Stomach smooth muscle (tissue), 2 donors: ENCODE measurements around the gene CACNG4.

Source experiments
- H3K27ac ChIP-seq: one replicate; pipeline ENCODE4 v1.7.0; 2013; ENCODE audit warnings: mild to moderate bottlenecking, low read length, inconsistent platforms
- H3K27me3 ChIP-seq, 2 donors: one replicate each; pipeline ENCODE4 v1.7.0; 2013; ENCODE audit warnings: low read length in 2 of 2; ENCODE audit not compliant: insufficient read depth in 2 of 2, control insufficient read depth in 1 of 2
- H3K36me3 ChIP-seq, 2 donors: one replicate each; pipeline ENCODE4 v1.7.0; 2013; ENCODE audit warnings: low read length in 2 of 2; ENCODE audit not compliant: control insufficient read depth in 2 of 2, insufficient read depth in 2 of 2
- H3K4me1 ChIP-seq: one replicate; pipeline ENCODE4 v1.7.0; 2013; ENCODE audit warnings: low read length; ENCODE audit not compliant: control insufficient read depth, insufficient read depth
- H3K4me3 ChIP-seq, 2 donors: one replicate each; pipeline ENCODE4 v1.7.0; 2013; ENCODE audit warnings: low read length in 2 of 2
- H3K9ac ChIP-seq, 2 donors: one replicate each; pipeline ENCODE4 v1.7.0; 2013; ENCODE audit warnings: low read length in 2 of 2, mild to moderate bottlenecking in 1 of 2
- H3K9me3 ChIP-seq, 2 donors: one replicate each; pipeline ENCODE4 v1.7.0; 2013; ENCODE audit warnings: low read length in 2 of 2; ENCODE audit not compliant: control insufficient read depth in 2 of 2
- donor health status: healthy.
- donor health status: Pancreatic carcinoma.

The CACNG4 gene

GRCh38 chr17:67017910-67018309 lies 53.4 kb downstream of the CACNG4 start:
- H3K36me3 ChIP-seq, result no peaks in the 10 kb centered on the region
- no peaks in the 10 kb centered on the region for H3K9me3 ChIP-seq
- no peak overlapping the region for H3K4me3 ChIP-seq
- H3K27ac ChIP-seq, result no peak overlapping the region
- H3K27me3 ChIP-seq, result no peaks in the 10 kb centered on the region
- no peaks in the 10 kb centered on the region for H3K4me1 ChIP-seq
- H3K9ac ChIP-seq, result no peak overlapping the region

- H3K4me3 ChIP-seq, result no peak overlapping the region
- H3K9me3 ChIP-seq, result no peaks in the 10 kb centered on the region
- no peak overlapping the region for H3K9ac ChIP-seq
- no peaks in the 10 kb centered on the region for H3K4me1 ChIP-seq
- no peaks in the 10 kb centered on the region for H3K27me3 ChIP-seq
- H3K27ac ChIP-seq, result no peak overlapping the region
- no peaks in the 10 kb centered on the region for H3K36me3 ChIP-seq
Observed at GRCh38 chr17:67018471-67019434, 54.2 kb downstream of the CACNG4 start.

DNA sequence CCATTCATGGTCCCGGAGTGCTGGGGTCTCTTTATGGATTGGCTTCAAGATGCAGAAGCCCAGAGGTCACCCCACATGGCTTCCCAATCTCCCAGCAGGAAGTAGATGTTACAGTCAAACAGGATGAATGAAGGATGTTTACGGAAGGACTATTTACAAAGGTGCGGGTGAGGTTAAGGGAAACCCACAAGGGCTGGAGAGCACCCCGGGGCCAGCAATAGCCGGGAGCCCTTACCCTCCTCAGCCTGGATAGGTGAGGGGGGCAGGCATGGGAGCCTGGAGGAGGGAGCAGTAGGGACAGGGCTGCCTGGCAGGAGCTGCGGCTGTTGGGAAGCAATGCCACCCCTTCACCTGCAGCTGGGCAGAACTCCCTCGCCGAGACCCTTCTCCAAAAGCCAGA lies 55.3 kb downstream of the CACNG4 start:
- Histone ChIP-seq H3K4me3 (no peak overlapping the region), H3K36me3 (no peaks in the 10 kb centered on the region), H3K4me1 (no peaks in the 10 kb centered on the region), H3K27me3 (no peaks in the 10 kb centered on the region), H3K9me3 (no peaks in the 10 kb centered on the region), H3K27ac (no peak overlapping the region), H3K9ac (no peak overlapping the region)

GRCh38 chr17:67020293-67020766 lies 55.8 kb downstream of the CACNG4 start:
- no peaks in the 10 kb centered on the region for H3K9me3 ChIP-seq
- no peaks in the 10 kb centered on the region for H3K36me3 ChIP-seq
- no peak overlapping the region for H3K4me3 ChIP-seq
- no peak overlapping the region for H3K9ac ChIP-seq
- no peaks in the 10 kb centered on the region for H3K4me1 ChIP-seq
- no peaks in the 10 kb centered on the region for H3K27me3 ChIP-seq
- H3K27ac ChIP-seq, result no peak overlapping the region

GRCh38 chr17:67021196-67021595 lies 56.7 kb downstream of the CACNG4 start:
- Histone ChIP-seq H3K36me3 (no peaks in the 10 kb centered on the region), H3K27ac (no peak overlapping the region), H3K9me3 (no peaks in the 10 kb centered on the region), H3K4me3 (no peak overlapping the region), H3K4me1 (no peaks in the 10 kb centered on the region), H3K9ac (no peak overlapping the region), H3K27me3 (no peaks in the 10 kb centered on the region)

GRCh38 chr17:67021743-67022450 lies 57.4 kb downstream of the CACNG4 start:
- H3K27me3 ChIP-seq, result no peaks in the 10 kb centered on the region
- H3K4me1 ChIP-seq, result no peaks in the 10 kb centered on the region
- no peaks in the 10 kb centered on the region for H3K9me3 ChIP-seq
- H3K36me3 ChIP-seq, result no peaks in the 10 kb centered on the region
- no peak overlapping the region for H3K27ac ChIP-seq
- no peak overlapping the region for H3K9ac ChIP-seq
- H3K4me3 ChIP-seq, result no peak overlapping the region

DNA sequence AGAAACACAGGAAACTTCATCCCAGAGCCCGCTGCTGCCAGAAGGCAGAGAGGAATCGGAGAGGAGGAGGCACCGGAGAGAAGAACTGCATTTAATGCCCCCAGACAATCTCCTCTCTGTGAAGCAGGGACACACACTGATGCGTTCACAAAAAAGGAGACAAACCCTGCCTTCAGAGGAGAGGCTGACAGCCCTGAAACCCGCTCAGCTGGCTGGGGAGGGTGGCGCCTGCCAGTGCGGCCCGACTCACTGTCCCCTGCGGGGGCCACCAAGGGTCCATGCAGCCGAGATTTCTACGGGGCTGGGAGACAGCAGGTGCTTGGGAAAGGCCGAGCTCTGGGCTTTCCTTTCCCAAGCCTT lies 57.9 kb downstream of the CACNG4 start:
- H3K4me1 ChIP-seq, result no peaks in the 10 kb centered on the region
- no peak overlapping the region for H3K27ac ChIP-seq
- H3K36me3 ChIP-seq, result no peaks in the 10 kb centered on the region
- no peak overlapping the region for H3K4me3 ChIP-seq
- no peaks in the 10 kb centered on the region for H3K27me3 ChIP-seq
- no peaks in the 10 kb centered on the region for H3K9me3 ChIP-seq
- no peak overlapping the region for H3K9ac ChIP-seq

- Histone ChIP-seq H3K4me3 (no peak overlapping the region), H3K27ac (no peak overlapping the region), H3K36me3 (no peaks in the 10 kb centered on the region), H3K27me3 (no peaks in the 10 kb centered on the region), H3K9ac (no peak overlapping the region), H3K9me3 (no peaks in the 10 kb centered on the region), H3K4me1 (no peaks in the 10 kb centered on the region)
Observed at GRCh38 chr17:67024736-67025135, 60.2 kb downstream of the CACNG4 start.

DNA sequence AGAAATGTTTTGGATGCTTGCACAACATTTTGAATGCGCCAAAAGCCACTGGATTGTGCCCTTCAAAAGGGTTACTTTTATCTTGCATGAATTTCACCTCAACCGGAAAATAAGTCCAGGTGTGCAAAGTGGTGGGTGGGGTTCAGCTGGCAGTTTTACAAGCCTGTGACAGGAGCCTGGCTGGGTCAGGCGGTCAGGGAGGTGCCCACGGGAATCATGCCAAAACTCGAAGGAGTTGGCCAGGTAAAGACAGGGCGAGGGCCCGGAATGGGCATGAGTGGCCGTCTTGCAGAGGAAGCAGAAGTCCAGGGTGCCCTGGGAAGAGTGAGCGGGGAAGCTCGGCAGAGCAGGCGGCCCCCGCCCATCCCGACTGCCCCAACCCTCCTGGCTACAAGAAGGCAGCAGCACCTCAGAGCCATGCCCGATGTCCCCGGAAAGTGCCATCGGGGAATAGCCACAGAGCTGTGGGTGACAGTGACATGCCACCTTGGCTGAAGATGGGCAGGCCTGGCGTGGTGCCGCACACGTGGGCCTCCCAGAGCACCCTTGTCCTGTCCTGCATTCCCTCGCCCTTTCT lies 60.8 kb downstream of the CACNG4 start:
- Histone ChIP-seq H3K36me3 (no peaks in the 10 kb centered on the region), H3K27me3 (no peaks in the 10 kb centered on the region), H3K9ac (no peak overlapping the region), H3K9me3 (no peaks in the 10 kb centered on the region), H3K4me3 (no peak overlapping the region), H3K27ac (no peak overlapping the region), H3K4me1 (no peaks in the 10 kb centered on the region)

- Histone ChIP-seq H3K4me3 (no peak overlapping the region), H3K27me3 (no peaks in the 10 kb centered on the region), H3K36me3 (no peaks in the 10 kb centered on the region), H3K9me3 (no peaks in the 10 kb centered on the region), H3K27ac (no peak overlapping the region), H3K4me1 (no peaks in the 10 kb centered on the region), H3K9ac (no peak overlapping the region)
Observed at GRCh38 chr17:67026341-67026740, 61.8 kb downstream of the CACNG4 start.
